Measurements from ENCODE around the gene RIMBP2.

Gene RIMBP2

DNA sequence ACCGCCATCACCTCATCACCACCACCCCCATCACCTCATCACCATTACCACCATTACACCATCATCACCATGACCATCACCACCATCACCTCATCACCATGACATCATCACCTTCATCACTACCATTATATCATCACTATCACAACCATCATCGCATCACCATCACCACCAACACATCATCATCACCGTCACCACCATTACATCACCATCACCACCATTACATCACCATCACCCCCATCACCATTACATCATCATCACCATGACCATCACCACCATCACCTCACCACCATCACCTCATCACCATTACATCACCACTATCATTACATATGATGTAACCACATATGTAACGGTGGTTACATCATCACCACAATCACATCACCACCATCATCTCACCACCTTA, 132.3 kb downstream of the RIMBP2 start:
- TF ChIP-seq SIN3A (IDR thresholded peaks at IDR 0.05; ENCODE audit: borderline replicate concordance, insufficient read depth, low read length) (no peak), FOXP2 (optimal IDR thresholded peaks at IDR 0.05; ENCODE audit: borderline replicate concordance, extremely low read depth, extremely low read length, insufficient read depth) (no peak), TAF1 (IDR thresholded peaks at IDR 0.05; ENCODE audit: borderline replicate concordance, insufficient read depth, low read length) (no peak), POLR2AphosphoS5 (IDR thresholded peaks at IDR 0.05; ENCODE audit: low read depth, low read length) (no peak)
- TF ChIP-seq, protein P1, sequence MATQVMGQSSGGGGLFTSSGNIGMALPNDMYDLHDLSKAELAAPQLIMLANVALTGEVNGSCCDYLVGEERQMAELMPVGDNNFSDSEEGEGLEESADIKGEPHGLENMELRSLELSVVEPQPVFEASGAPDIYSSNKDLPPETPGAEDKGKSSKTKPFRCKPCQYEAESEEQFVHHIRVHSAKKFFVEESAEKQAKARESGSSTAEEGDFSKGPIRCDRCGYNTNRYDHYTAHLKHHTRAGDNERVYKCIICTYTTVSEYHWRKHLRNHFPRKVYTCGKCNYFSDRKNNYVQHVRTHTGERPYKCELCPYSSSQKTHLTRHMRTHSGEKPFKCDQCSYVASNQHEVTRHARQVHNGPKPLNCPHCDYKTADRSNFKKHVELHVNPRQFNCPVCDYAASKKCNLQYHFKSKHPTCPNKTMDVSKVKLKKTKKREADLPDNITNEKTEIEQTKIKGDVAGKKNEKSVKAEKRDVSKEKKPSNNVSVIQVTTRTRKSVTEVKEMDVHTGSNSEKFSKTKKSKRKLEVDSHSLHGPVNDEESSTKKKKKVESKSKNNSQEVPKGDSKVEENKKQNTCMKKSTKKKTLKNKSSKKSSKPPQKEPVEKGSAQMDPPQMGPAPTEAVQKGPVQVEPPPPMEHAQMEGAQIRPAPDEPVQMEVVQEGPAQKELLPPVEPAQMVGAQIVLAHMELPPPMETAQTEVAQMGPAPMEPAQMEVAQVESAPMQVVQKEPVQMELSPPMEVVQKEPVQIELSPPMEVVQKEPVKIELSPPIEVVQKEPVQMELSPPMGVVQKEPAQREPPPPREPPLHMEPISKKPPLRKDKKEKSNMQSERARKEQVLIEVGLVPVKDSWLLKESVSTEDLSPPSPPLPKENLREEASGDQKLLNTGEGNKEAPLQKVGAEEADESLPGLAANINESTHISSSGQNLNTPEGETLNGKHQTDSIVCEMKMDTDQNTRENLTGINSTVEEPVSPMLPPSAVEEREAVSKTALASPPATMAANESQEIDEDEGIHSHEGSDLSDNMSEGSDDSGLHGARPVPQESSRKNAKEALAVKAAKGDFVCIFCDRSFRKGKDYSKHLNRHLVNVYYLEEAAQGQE (IDR thresholded peaks at IDR 0.05; ENCODE audit: insufficient read depth in 1 of 2, low read depth in 2 of 2, low read length in 2 of 2): no peak

DNA sequence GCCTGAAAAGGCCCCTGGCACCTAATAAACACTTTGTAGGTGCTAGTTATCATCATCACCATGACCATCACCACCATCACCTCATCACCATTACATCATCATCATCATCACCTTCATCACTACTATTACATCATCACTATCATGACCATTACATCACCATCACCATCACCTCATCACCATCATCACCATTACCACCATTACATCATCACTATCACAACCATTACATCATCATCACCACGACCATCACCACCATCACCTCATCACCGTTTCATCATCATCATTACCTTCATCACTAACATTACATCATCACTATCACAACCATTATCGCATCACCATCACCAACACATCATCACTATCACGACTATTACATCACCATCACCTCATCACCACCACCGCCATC, 132.8 kb downstream of the RIMBP2 start:
- TF ChIP-seq FOXP2 (optimal IDR thresholded peaks at IDR 0.05; ENCODE audit: borderline replicate concordance, extremely low read depth, extremely low read length, insufficient read depth) (no peak), POLR2AphosphoS5 (IDR thresholded peaks at IDR 0.05; ENCODE audit: low read depth, low read length) (no peak), SIN3A (IDR thresholded peaks at IDR 0.05; ENCODE audit: borderline replicate concordance, insufficient read depth, low read length) (no peak), TAF1 (IDR thresholded peaks at IDR 0.05; ENCODE audit: borderline replicate concordance, insufficient read depth, low read length) (no peak)
- TF ChIP-seq, protein P1 (IDR thresholded peaks at IDR 0.05; ENCODE audit: insufficient read depth in 1 of 2, low read depth in 2 of 2, low read length in 2 of 2): no peak

DNA sequence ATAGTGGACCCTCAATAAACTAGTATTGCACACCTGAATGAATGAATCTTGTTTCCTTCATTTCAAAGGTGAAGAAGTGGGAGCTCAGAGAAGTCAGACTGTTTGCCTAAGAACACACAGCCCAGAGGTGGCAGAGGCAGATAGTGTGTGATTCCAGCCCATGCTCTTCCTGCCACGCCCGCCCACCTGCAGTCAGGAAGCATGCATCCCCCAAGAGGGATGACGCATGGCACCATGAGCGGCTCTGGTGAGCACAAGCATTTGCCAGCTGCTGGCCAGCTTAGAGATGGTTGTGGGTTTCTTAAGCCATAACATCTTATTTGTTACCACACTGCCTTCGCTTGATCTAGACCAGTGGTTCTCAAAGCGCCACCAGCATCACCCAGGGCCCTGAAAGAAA, 133.8 kb downstream of the RIMBP2 start:
- TF ChIP-seq SIN3A (IDR thresholded peaks at IDR 0.05; ENCODE audit: borderline replicate concordance, insufficient read depth, low read length) (no peak), TAF1 (IDR thresholded peaks at IDR 0.05; ENCODE audit: borderline replicate concordance, insufficient read depth, low read length) (no peak), FOXP2 (optimal IDR thresholded peaks at IDR 0.05; ENCODE audit: borderline replicate concordance, extremely low read depth, extremely low read length, insufficient read depth) (no peak), POLR2AphosphoS5 (IDR thresholded peaks at IDR 0.05; ENCODE audit: low read depth, low read length) (no peak)
- TF ChIP-seq, protein P1 (IDR thresholded peaks at IDR 0.05; ENCODE audit: insufficient read depth in 1 of 2, low read depth in 2 of 2, low read length in 2 of 2): no peak

DNA sequence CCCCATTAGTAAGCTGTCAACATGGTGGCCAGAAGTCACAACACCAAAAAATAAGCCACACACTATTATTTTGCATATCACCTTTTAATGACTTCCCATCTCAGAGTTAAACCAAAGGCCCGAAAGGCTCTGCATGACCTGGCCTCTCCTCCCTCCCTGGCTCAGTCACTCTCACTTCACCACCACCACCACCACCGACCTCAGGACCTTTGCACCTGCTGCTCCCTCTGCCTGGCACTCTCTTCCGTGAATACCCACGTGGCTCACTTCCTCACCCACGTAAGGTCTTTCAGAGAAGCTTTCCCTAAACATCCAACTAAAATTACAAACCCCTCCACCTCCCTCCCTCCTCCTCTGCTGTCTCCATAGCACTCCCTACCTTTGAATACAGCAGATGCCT, 134.3 kb downstream of the RIMBP2 start:
- TF ChIP-seq FOXP2 (optimal IDR thresholded peaks at IDR 0.05; ENCODE audit: borderline replicate concordance, extremely low read depth, extremely low read length, insufficient read depth): no peak
- TF ChIP-seq, protein P1 (IDR thresholded peaks at IDR 0.05; ENCODE audit: insufficient read depth in 1 of 2, low read depth in 2 of 2, low read length in 2 of 2): no peak
- no peak for TF ChIP-seq SIN3A (IDR thresholded peaks at IDR 0.05; ENCODE audit: borderline replicate concordance, insufficient read depth, low read length)
- TF ChIP-seq TAF1 (IDR thresholded peaks at IDR 0.05; ENCODE audit: borderline replicate concordance, insufficient read depth, low read length): no peak

DNA sequence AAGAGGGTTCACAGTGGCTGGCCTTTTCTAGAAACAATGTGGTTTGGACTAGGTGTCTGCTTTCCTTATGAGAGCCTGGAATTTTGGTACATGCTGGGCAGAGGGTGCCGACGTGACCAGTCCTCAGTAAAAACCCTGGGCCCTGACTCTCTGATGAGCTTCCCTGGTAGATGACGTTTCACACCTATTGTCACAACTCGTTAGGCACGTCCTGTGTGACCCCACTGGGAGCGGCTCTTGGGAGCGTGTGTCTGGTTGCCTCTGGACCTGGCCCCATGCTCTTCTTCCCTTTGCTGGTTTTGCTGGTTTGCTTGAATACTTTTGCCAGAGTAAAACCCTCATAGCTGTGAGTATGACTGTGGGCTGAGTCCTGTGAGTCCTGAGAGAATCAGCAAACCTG, 136.9 kb downstream of the RIMBP2 start:
- TF ChIP-seq FOXP2 (optimal IDR thresholded peaks at IDR 0.05; ENCODE audit: borderline replicate concordance, extremely low read depth, extremely low read length, insufficient read depth) (no peak), TAF1 (IDR thresholded peaks at IDR 0.05; ENCODE audit: borderline replicate concordance, insufficient read depth, low read length) (no peak), SIN3A (IDR thresholded peaks at IDR 0.05; ENCODE audit: borderline replicate concordance, insufficient read depth, low read length) (no peak), POLR2AphosphoS5 (IDR thresholded peaks at IDR 0.05; ENCODE audit: low read depth, low read length) (no peak)
- TF ChIP-seq, protein P1 (IDR thresholded peaks at IDR 0.05; ENCODE audit: insufficient read depth in 1 of 2, low read depth in 2 of 2, low read length in 2 of 2): no peak

All from PFSK-1 (cell line).